PC-3 (cell line): ENCODE data around the gene SPIRE2. TPM values are rescaled to one million over a fixed set of nuclear protein-coding genes. Genes with fewer than 3 reads are reported as not detected.
"Not testable (repeated sequence)": the region's sequence is repeated elsewhere in the genome, so short reads cannot be mapped to it uniquely, and the experiment has no call there.

Experiments used
- ATAC-seq: fragments of 200-7000 bp; cut with Tn5 transposase; 2 replicates; pipeline ENCODE4 v1.9.1; 2020; ENCODE audit warnings: mild to moderate bottlenecking, moderate library complexity
- BruUV-seq: library from RNA; stranded (reverse); fragments of 400-500 nt; replicated peaks from 2 replicates; lab custom pipeline; 2021; lab: Mats Ljungman, UMichigan
- CTCF ChIA-PET: fragments of 300-600 bp; sonication (Branson Sonifier 250); formaldehyde crosslinking; loops from one replicate; lab custom pipeline; 2022; ENCODE audit warnings: antibody characterized with exemption; lab: Charles Lee
- POLR2A ChIA-PET: fragments of 300-600 bp; sonication (Branson Sonifier 250); formaldehyde crosslinking; loops from one replicate; lab custom pipeline; 2022; ENCODE audit warnings: antibody characterized with exemption; ENCODE audit not compliant: unreplicated experiment; lab: Charles Lee
- DNase-seq: peaks from one replicate; pipeline ENCODE4 v3.0.0-alpha.2; 2015
- H2AFZ ChIP-seq: fragments of 300-600 bp; sonication (generic); 2 replicates; pipeline ENCODE4 v1.6.0; 2016; ENCODE audit warnings: antibody characterized with exemption, low read length
- H3F3A ChIP-seq: fragments of 300-600 bp; sonication (generic); one replicate; pipeline ENCODE4 v1.6.0; 2017; ENCODE audit warnings: antibody characterized with exemption, low read length, control low read depth, mild to moderate bottlenecking; ENCODE audit not compliant: unreplicated experiment
- H3K27ac ChIP-seq: fragments of 300-600 bp; sonication (generic); 2 replicates; pipeline ENCODE4 v1.5.1; 2016; ENCODE audit warnings: mild to moderate bottlenecking, low read length
- H3K27me3 ChIP-seq: fragments of 300-600 bp; sonication (generic); 2 replicates; pipeline ENCODE4 v1.6.1; 2016; ENCODE audit warnings: low read length, mixed read lengths
- H3K36me3 ChIP-seq: fragments of 300-600 bp; sonication (generic); 2 replicates; pipeline ENCODE4 v1.6.1; 2016; ENCODE audit warnings: low read depth, mixed run types, low read length, mixed read lengths
- H3K4me1 ChIP-seq: fragments of 300-600 bp; sonication (generic); 2 replicates; pipeline ENCODE4 v1.5.1; 2016; ENCODE audit warnings: low read length; ENCODE audit not compliant: insufficient read depth
- H3K4me2 ChIP-seq: fragments of 300-600 bp; sonication (generic); 2 replicates; pipeline ENCODE4 v1.6.0; 2016; ENCODE audit warnings: low read length
- H3K4me3 ChIP-seq: fragments of 300-600 bp; sonication (generic); 2 replicates; pipeline ENCODE4 v1.5.1; 2016; ENCODE audit warnings: mild to moderate bottlenecking, low read length, mixed read lengths
- H3K79me2 ChIP-seq: fragments of 300-600 bp; sonication (generic); 2 replicates; pipeline ENCODE4 v1.6.1; 2017; ENCODE audit warnings: low read length, mixed read lengths
- H3K9ac ChIP-seq: fragments of 300-600 bp; sonication (generic); 2 replicates; pipeline ENCODE4 v1.6.0; 2016; ENCODE audit warnings: mild to moderate bottlenecking, low read length
- H3K9me2 ChIP-seq: fragments of 300-600 bp; sonication (generic); replicated peaks from 2 replicates; pipeline ENCODE4 v1.6.1; 2016; ENCODE audit warnings: mixed run types, low read length, mixed read lengths
- H3K9me3 ChIP-seq: fragments of 300-600 bp; sonication (generic); 2 replicates; pipeline ENCODE4 v1.6.1; 2016; ENCODE audit warnings: low read length, mixed read lengths
- H4K20me1 ChIP-seq: fragments of 300-600 bp; sonication (generic); 2 replicates; pipeline ENCODE4 v1.6.1; 2016; ENCODE audit warnings: low read length, mixed read lengths
- EZH2 ChIP-seq: fragments of 300-600 bp; sonication (generic); IDR thresholded peaks from one replicate; pipeline ENCODE4 v1.6.1; 2017; ENCODE audit warnings: antibody characterized with exemption, mild to moderate bottlenecking, low read length; ENCODE audit not compliant: unreplicated experiment
- EZH2phosphoT487 ChIP-seq: fragments of 300-600 bp; sonication (generic); IDR thresholded peaks from 2 replicates; pipeline ENCODE4 v1.6.1; 2018; ENCODE audit warnings: mild to moderate bottlenecking, antibody characterized with exemption, low read length, borderline replicate concordance
- intact Hi-C: fragments of 100-400 bp; cut with micrococcal nuclease; formaldehyde crosslinking; loops from 2 replicates; pipeline ENCODE4 v1.9.0; 2023
- total RNA-seq: library from RNA; depleted of rRNA; stranded (reverse); fragments of >200 nt; gene quantifications from 2 replicates; pipeline ENCODE4 v1.2.3, GENCODE V29; 2014
- TF ChIP-seq, protein P1 (sequence below): fragments of 300-600 bp; sonication (generic); conservative IDR thresholded peaks from 2 replicates; pipeline ENCODE4 v1.5.1; 2017; ENCODE audit warnings: antibody characterized with exemption, low read depth, mild to moderate bottlenecking, low read length

SPIRE2 gene
- total RNA-seq, 1 experiment from 2014 or later: 13.2 TPM

DNA sequence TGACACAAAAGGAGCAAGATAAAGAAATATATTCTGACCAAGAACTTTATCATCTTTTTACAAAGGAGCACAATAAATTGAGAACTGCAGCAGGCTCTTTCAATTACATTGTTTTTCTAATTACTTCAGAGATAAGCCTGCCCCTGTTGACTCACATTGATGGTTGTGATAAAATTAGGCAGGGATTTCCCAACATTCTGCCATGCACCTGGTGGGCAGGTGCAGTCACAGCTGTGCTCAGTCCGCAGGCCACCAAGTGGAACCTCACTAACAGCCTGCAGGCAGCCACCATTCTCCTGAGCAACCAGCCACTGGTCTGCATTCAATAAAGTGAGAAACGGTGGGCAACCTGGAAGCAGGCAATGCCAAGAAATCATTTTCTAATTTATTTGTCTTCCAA is 17.0 kb upstream of the SPIRE2 start:
- Histone ChIP-seq H3K27ac (no peak overlapping the region), H3K27me3 (no peaks in the 10 kb centered on the region), H4K20me1 (0 out of 2 replicates have a peak, but pooled peaks cover 6% of the 10 kb centered on the region), H3K4me3 (no peak overlapping the region), H3K79me2 (peaks cover 33% of the 10 kb centered on the region), H3K4me2 (no peak overlapping the region), H3K36me3 (peaks cover 16% of the 10 kb centered on the region), H3K4me1 (peaks cover 8% of the 10 kb centered on the region; the same call in 1 of the 2 replicates), H3K9me3 (no peaks in the 10 kb centered on the region), H3K9ac (no peak overlapping the region), H3K9me2 (no peaks in the 10 kb centered on the region), H2AFZ (no peak overlapping the region), H3F3A (no peaks in the 10 kb centered on the region)
- BruUV-seq: no TSS peak
- DNase-seq (no peak), ATAC-seq (no peak)
- POLR2A ChIA-PET: no interaction called here
- CTCF ChIA-PET: no interaction called here
- no peak for TF ChIP-seq EZH2phosphoT487
- no peak for TF ChIP-seq EZH2
- TF ChIP-seq, protein P1, sequence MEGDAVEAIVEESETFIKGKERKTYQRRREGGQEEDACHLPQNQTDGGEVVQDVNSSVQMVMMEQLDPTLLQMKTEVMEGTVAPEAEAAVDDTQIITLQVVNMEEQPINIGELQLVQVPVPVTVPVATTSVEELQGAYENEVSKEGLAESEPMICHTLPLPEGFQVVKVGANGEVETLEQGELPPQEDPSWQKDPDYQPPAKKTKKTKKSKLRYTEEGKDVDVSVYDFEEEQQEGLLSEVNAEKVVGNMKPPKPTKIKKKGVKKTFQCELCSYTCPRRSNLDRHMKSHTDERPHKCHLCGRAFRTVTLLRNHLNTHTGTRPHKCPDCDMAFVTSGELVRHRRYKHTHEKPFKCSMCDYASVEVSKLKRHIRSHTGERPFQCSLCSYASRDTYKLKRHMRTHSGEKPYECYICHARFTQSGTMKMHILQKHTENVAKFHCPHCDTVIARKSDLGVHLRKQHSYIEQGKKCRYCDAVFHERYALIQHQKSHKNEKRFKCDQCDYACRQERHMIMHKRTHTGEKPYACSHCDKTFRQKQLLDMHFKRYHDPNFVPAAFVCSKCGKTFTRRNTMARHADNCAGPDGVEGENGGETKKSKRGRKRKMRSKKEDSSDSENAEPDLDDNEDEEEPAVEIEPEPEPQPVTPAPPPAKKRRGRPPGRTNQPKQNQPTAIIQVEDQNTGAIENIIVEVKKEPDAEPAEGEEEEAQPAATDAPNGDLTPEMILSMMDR: no peak
- intact Hi-C loops: loop anchor here (10.0 kb wide), 1 partner anchor 107 kb away; the partner anchor contains the start of gene SPATA2L

DNA sequence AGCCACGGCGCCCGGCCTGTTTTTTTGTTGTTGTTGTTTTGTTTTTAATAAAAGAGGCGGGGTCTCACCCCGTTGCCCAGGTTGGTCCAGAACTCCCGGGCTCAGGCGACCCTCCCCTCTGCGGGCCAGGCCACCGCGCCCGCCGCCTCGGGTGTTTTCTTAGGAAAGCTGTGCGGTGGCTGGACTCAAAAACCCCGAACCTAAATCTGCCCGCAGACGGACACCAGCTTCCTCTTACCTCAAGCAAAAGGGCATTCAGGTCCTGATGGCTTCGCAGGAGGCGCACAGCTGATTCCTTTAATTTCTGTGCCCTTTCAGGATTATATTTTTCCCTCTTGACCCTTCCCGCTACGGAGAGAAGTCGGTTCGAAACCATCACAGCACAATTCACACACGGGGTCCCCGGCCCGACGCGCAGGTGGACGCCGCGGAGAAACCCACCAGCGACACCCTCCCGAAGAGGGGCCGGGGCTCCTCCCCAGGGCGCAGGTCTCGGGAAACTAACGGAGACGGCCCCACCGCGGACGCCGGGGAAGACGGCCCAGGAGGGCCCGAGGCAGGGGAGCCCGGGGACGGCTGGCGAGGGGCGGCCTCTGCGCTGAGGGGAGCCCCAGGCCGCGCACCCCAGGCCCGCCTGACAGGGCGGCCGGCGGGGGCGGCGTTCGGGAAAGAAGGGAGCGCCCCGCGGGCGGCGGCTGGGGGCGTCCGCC is 12.5 kb upstream of the SPIRE2 start:
- ChIA-PET POLR2A (interaction anchor here (0.6 kb wide), 1 partner anchor 18 kb away, joined by 3 read pairs; no protein-coding TSS in a partner anchor), CTCF (no interaction called here)
- TF ChIP-seq EZH2phosphoT487 (no peak), EZH2 (no peak)
- TF ChIP-seq, protein P1: no peak
- H3K9ac ChIP-seq: peak overlapping the region; percentile 86
- no peaks in the 10 kb centered on the region for H3K9me2 ChIP-seq
- H3K4me3 ChIP-seq: peak overlapping the region; percentile 89
- no peaks in the 10 kb centered on the region for H3K27me3 ChIP-seq
- peaks cover 54% of the 10 kb centered on the region for H3K79me2 ChIP-seq
- peaks cover 3% of the 10 kb centered on the region for H3K36me3 ChIP-seq
- intact Hi-C loops: loop anchor here (10.0 kb wide), 1 partner anchor 111 kb away; the partner anchor contains the start of gene SPATA2L
- H3K9me3 ChIP-seq: no peaks in the 10 kb centered on the region
- 0 out of 2 replicates have a peak, but pooled peaks cover 6% of the 10 kb centered on the region for H4K20me1 ChIP-seq
- ATAC-seq (peak; percentile 25), DNase-seq (peak; percentile 15)
- no TSS peak for BruUV-seq
- H3K4me1 ChIP-seq: peaks cover 21% of the 10 kb centered on the region
- no peak overlapping the region for H3K27ac ChIP-seq
- H2AFZ ChIP-seq: peak overlapping the region; percentile 64; the same call in 1 of the 2 replicates
- H3K4me2 ChIP-seq: peak overlapping the region; percentile 87
- no peaks in the 10 kb centered on the region for H3F3A ChIP-seq

DNA sequence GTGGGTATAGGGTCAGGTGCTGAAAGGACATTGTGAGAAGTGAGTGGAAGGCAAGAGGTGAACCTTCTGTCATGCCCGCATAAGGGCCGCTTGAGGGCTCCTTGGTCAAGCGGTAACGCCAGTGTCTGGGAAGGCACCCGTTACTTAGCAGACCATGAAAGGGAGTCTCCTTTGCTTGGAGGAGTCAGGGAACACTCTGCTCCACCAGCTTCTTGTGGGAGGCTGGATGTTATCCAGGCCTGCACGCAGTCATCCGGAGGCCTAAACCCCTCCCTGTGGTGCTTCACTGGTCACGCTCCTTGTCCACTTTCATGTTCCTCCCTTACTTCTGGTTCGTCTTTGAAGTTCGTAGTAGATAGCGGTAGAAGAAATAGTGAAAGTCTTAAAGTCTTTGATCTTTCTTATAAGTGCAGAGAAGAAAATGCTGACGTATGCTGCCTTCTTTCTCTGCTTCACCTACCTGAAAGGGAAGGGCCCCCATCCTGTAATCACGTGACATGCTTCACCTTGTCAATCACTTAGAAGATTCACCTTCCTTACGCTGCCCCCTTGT is 9.3 kb upstream of the SPIRE2 start:
- intact Hi-C loops: loop anchor here (2.0 to 10.0 kb wide), 2 partner anchors 42 to 114 kb away; partner anchors contain the start of gene SPATA2L
- CTCF ChIA-PET: interaction anchor here (1.4 kb wide), 1 partner anchor 42 kb away, joined by 4 read pairs; no protein-coding TSS in a partner anchor
- peak; percentile 38 for DNase-seq
- Histone ChIP-seq H3K79me2 (peaks cover 43% of the 10 kb centered on the region), H3K4me2 (peak overlapping the region; percentile 76), H3K4me3 (peak overlapping the region; percentile 89), H3K4me1 (peaks cover 19% of the 10 kb centered on the region)
- H4K20me1 ChIP-seq, H3K9me2 ChIP-seq, H3K9me3 ChIP-seq, H3K27me3 ChIP-seq, H3K36me3 ChIP-seq, H3F3A ChIP-seq, H3K9ac ChIP-seq, POLR2A ChIA-PET, H2AFZ ChIP-seq, H3K27ac ChIP-seq, BruUV-seq, ATAC-seq: not testable (repeated sequence)

DNA sequence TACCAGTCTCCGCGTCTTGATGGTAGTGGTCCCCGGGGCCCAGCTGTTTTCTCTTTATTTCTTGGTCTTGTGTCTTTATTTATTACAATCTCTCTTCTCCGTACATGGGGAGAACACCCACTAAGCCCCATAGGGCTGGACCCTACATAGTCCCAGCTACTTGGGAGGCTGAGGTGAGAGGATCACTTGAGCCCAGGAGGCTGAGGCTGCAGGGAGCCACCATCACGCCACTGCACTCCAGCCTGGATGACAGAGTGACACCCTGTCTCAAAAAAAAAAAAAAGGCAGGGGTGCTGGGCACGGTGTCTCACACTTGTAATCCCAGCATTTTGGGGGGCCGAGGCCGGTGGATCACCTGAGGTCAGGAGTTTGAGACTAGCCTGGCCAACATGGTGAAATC is 8.8 kb upstream of the SPIRE2 start:
- H4K20me1 ChIP-seq, H2AFZ ChIP-seq, BruUV-seq, H3K36me3 ChIP-seq, H3K27ac ChIP-seq, H3K9me2 ChIP-seq, H3K9me3 ChIP-seq, H3F3A ChIP-seq, H3K9ac ChIP-seq, H3K27me3 ChIP-seq, DNase-seq, ATAC-seq, POLR2A ChIA-PET: not testable (repeated sequence)
- intact Hi-C loops: loop anchor here (2.0 to 10.0 kb wide), 2 partner anchors 41 to 115 kb away; partner anchors contain the start of gene SPATA2L
- Histone ChIP-seq H3K4me1 (peaks cover 14% of the 10 kb centered on the region), H3K4me3 (peak overlapping the region; percentile 89), H3K4me2 (peak overlapping the region; percentile 76; the same call in 1 of the 2 replicates), H3K79me2 (peaks cover 37% of the 10 kb centered on the region)
- CTCF ChIA-PET: interaction anchor here (0.6 to 1.4 kb wide), 2 partner anchors 42 to 225 kb away, joined by 3 to 4 read pairs; no protein-coding TSS in a partner anchor
